PFSK-1 (cell line): ENCODE results near the gene CLMN.

Source experiments
- POLR2AphosphoS5 ChIP-seq: IDR thresholded peaks from 2 replicates; pipeline ENCODE4 v1.6.1; 2012; ENCODE audit warnings: low read depth, mild to moderate bottlenecking, control low read depth, low read length, moderate library complexity
- SIN3A ChIP-seq: IDR thresholded peaks from 2 replicates; pipeline ENCODE4 v1.6.1; 2012; ENCODE audit warnings: mild to moderate bottlenecking, low read length, moderate library complexity, borderline replicate concordance; ENCODE audit not compliant: insufficient read depth
- TAF1 ChIP-seq: IDR thresholded peaks from 2 replicates; pipeline ENCODE4 v1.6.1; 2012; ENCODE audit warnings: low read length, control low read depth, borderline replicate concordance; ENCODE audit not compliant: insufficient read depth

DNA sequence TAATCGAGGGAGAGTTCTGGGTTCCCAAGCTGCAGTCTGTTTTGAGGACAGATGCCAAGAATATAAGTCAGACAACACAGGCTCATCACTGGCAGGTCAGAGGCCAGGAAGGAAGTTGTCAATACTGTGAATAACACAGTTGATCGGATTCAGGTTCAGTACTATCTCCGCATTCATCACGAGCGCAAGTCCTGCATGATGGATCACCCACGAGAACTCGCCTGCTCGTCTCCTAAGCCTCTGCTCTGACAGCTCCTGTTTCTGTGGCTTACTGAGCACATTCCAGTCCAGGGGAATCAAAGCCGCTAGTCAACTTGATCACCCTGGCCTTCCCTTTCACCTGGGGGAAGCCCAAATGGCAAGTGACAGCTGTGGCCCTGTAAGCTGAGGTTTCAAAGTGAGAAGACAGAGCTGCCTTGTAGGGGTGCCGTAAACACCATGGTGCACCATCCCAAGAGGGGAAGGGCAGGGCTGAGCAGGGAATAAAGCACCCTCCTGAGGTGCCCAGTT is 102.3 kb downstream of the CLMN start:
- TF ChIP-seq POLR2AphosphoS5 (no peak), TAF1 (no peak), SIN3A (no peak)
